ENCODE data around the gene PPP2R5D.

PPP2R5D gene

DNA sequence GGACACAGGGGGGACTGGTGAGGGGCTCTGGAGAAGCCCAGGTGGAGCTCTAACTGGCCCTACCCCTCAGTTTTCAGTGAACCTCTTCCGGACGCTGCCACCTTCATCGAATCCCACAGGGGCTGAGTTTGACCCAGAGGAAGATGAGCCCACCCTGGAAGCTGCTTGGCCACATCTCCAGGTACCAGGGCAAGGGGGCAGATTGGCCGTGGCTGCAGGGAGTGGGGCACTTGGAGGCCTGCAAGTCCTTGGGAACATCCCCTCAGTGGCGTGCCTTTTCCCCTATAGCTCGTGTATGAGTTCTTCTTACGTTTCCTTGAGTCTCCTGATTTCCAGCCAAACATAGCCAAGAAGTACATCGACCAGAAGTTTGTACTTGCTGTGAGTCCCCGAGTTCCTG, 22.8 kb downstream of the PPP2R5D start:
- 0 out of 2 replicates have a peak, but pooled peaks cover 2% of the 10 kb centered on the region for H3K4me1 ChIP-seq (ENCODE audit: low read length)
- H3K27ac ChIP-seq (ENCODE audit: low read length): no peak overlapping the region
- no peaks in the 10 kb centered on the region for H3K9me2 ChIP-seq (replicated peaks; ENCODE audit: insufficient read depth, low read length)
- no peak overlapping the region for H3K4me3 ChIP-seq (ENCODE audit: low read length)
- no peaks in the 10 kb centered on the region for H3F3A ChIP-seq (ENCODE audit: insufficient read depth, low read length)
- H3K36me3 ChIP-seq (replicated peaks; ENCODE audit: insufficient read depth, low read length): no peaks in the 10 kb centered on the region
- TF ChIP-seq EZH2 (optimal IDR thresholded peaks at IDR 0.05; ENCODE audit: low read depth, low read length): no peak
- TF ChIP-seq, protein P1, sequence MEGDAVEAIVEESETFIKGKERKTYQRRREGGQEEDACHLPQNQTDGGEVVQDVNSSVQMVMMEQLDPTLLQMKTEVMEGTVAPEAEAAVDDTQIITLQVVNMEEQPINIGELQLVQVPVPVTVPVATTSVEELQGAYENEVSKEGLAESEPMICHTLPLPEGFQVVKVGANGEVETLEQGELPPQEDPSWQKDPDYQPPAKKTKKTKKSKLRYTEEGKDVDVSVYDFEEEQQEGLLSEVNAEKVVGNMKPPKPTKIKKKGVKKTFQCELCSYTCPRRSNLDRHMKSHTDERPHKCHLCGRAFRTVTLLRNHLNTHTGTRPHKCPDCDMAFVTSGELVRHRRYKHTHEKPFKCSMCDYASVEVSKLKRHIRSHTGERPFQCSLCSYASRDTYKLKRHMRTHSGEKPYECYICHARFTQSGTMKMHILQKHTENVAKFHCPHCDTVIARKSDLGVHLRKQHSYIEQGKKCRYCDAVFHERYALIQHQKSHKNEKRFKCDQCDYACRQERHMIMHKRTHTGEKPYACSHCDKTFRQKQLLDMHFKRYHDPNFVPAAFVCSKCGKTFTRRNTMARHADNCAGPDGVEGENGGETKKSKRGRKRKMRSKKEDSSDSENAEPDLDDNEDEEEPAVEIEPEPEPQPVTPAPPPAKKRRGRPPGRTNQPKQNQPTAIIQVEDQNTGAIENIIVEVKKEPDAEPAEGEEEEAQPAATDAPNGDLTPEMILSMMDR (IDR thresholded peaks at IDR 0.05; ENCODE audit: low read length): no peak
- TF ChIP-seq EZH2phosphoT487 (IDR thresholded peaks at IDR 0.05; ENCODE audit: low read length): no peak
- H3K27me3 ChIP-seq (replicated peaks; ENCODE audit: insufficient read depth, low read length): no peaks in the 10 kb centered on the region
- no peaks in the 10 kb centered on the region for H3K9me3 ChIP-seq (replicated peaks; ENCODE audit: insufficient read depth, low read length)
- H3K79me2 ChIP-seq (ENCODE audit: low read length): peaks cover 6% of the 10 kb centered on the region
- H2AFZ ChIP-seq (ENCODE audit: low read length): no peak overlapping the region
- no peaks in the 10 kb centered on the region for H4K20me1 ChIP-seq (ENCODE audit: insufficient read depth, low read length)
- H3K4me2 ChIP-seq (ENCODE audit: low read depth, low read length): no peak overlapping the region
- no peak overlapping the region for H3K9ac ChIP-seq (ENCODE audit: low read length)
- no peak for DNase-seq

DNA sequence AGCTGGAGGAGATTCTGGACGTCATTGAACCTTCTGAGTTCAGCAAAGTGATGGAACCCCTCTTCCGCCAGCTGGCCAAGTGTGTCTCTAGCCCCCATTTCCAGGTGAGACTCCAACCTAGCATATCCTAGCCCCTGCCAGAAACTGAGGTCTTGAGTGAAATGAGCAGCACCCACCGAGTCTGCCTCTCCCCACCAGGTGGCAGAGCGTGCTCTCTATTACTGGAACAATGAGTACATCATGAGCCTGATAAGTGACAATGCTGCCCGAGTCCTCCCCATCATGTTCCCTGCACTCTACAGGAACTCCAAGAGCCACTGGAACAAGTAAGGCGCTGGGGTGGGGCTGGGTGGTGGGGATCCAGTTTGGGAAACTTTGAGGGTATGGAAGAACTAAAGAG, 24.8 kb downstream of the PPP2R5D start:
- H3K79me2 ChIP-seq (ENCODE audit: low read length): peaks cover 21% of the 10 kb centered on the region
- H3K4me1 ChIP-seq (ENCODE audit: low read length): peaks cover 9% of the 10 kb centered on the region; the same call in 1 of the 2 replicates
- H3F3A ChIP-seq (ENCODE audit: insufficient read depth, low read length): no peaks in the 10 kb centered on the region
- H3K36me3 ChIP-seq (replicated peaks; ENCODE audit: insufficient read depth, low read length): no peaks in the 10 kb centered on the region
- no peak overlapping the region for H3K27ac ChIP-seq (ENCODE audit: low read length)
- no peak overlapping the region for H3K4me3 ChIP-seq (ENCODE audit: low read length)
- H4K20me1 ChIP-seq (ENCODE audit: insufficient read depth, low read length): no peaks in the 10 kb centered on the region
- TF ChIP-seq, protein P1 (IDR thresholded peaks at IDR 0.05; ENCODE audit: low read length): peak; percentile 39
- TF ChIP-seq EZH2phosphoT487 (IDR thresholded peaks at IDR 0.05; ENCODE audit: low read length) (no peak), EZH2 (optimal IDR thresholded peaks at IDR 0.05; ENCODE audit: low read depth, low read length) (no peak)
- H3K9me3 ChIP-seq (replicated peaks; ENCODE audit: insufficient read depth, low read length): no peaks in the 10 kb centered on the region
- no peak overlapping the region for H3K9ac ChIP-seq (ENCODE audit: low read length)
- H3K4me2 ChIP-seq (ENCODE audit: low read depth, low read length): no peak overlapping the region
- no peaks in the 10 kb centered on the region for H3K27me3 ChIP-seq (replicated peaks; ENCODE audit: insufficient read depth, low read length)
- H2AFZ ChIP-seq (ENCODE audit: low read length): no peak overlapping the region
- H3K9me2 ChIP-seq (replicated peaks; ENCODE audit: insufficient read depth, low read length): no peaks in the 10 kb centered on the region
- DNase-seq: no peak

DNA sequence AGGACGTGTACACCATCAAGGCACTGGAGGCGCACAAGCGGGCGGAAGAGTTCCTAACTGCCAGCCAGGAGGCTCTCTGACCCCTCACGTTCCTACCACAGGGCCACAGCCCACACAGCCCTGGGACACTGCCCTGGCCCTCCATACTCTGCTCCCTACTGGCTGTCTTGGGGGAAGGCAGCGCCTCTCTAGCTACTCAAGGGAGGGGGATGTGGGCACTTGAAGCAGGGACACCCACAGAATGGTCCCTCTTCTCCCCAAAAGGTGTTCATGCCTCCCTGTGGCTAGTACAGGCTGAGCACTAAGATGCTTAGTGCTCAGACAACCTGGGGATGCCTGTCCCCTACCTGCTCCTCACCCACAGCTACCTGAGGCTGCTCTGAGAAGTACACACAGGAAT, 26.8 kb downstream of the PPP2R5D start:
- no peak overlapping the region for H3K4me2 ChIP-seq (ENCODE audit: low read depth, low read length)
- no peak overlapping the region for H3K27ac ChIP-seq (ENCODE audit: low read length)
- H4K20me1 ChIP-seq (ENCODE audit: insufficient read depth, low read length): no peaks in the 10 kb centered on the region
- peaks cover 9% of the 10 kb centered on the region; the same call in 1 of the 2 replicates for H3K4me1 ChIP-seq (ENCODE audit: low read length)
- TF ChIP-seq EZH2 (optimal IDR thresholded peaks at IDR 0.05; ENCODE audit: low read depth, low read length) (no peak), EZH2phosphoT487 (IDR thresholded peaks at IDR 0.05; ENCODE audit: low read length) (no peak)
- TF ChIP-seq, protein P1 (IDR thresholded peaks at IDR 0.05; ENCODE audit: low read length): no peak
- H2AFZ ChIP-seq (ENCODE audit: low read length): no peak overlapping the region
- no peak overlapping the region for H3K9ac ChIP-seq (ENCODE audit: low read length)
- DNase-seq: no peak
- H3K36me3 ChIP-seq (replicated peaks; ENCODE audit: insufficient read depth, low read length): no peaks in the 10 kb centered on the region
- H3K4me3 ChIP-seq (ENCODE audit: low read length): no peak overlapping the region
- peaks cover 42% of the 10 kb centered on the region for H3K79me2 ChIP-seq (ENCODE audit: low read length)
- H3K9me2 ChIP-seq (replicated peaks; ENCODE audit: insufficient read depth, low read length): no peaks in the 10 kb centered on the region
- H3F3A ChIP-seq (ENCODE audit: insufficient read depth, low read length): no peaks in the 10 kb centered on the region
- H3K27me3 ChIP-seq (replicated peaks; ENCODE audit: insufficient read depth, low read length): no peaks in the 10 kb centered on the region
- no peaks in the 10 kb centered on the region for H3K9me3 ChIP-seq (replicated peaks; ENCODE audit: insufficient read depth, low read length)

All from MM.1S (cell line).